ENCODE data around the gene CD70. TPM values are rescaled to one million over a fixed set of nuclear protein-coding genes. Genes with fewer than 3 reads are reported as not detected.

The CD70 gene
- total RNA-seq, 4 donors from 2014 or later = 0.73 TPM; not detected in 3

GRCh38 chr19:6590258-6590826 lies 608 bp downstream of the CD70 start:
- WGBS, 2 donors = 2 to 3% methylated on average over 27 to 29 of the region's 31 CpGs
- no peak for TF ChIP-seq POLR2A (IDR thresholded peaks at IDR 0.05)
- TF ChIP-seq CTCF (IDR thresholded peaks at IDR 0.05) = no peak
- intact Hi-C loops (cut with DNase I) = no loop called here
- Histone ChIP-seq H3K9me3 (no peaks in the 10 kb centered on the region), H3K27ac (no peak overlapping the region), H3K36me3 (no peaks in the 10 kb centered on the region), H3K4me1 (no peaks in the 10 kb centered on the region), H3K27me3 (peaks cover 8% of the 10 kb centered on the region), H3K4me3 (replicated peaks in 1 of 3) (no peak overlapping the region)
- DNase-seq = no peak

- intact Hi-C loops (cut with DNase I) = no loop called here
- Histone ChIP-seq H3K27ac (no peak overlapping the region), H3K27me3 (peaks cover 8% of the 10 kb centered on the region), H3K36me3 (no peaks in the 10 kb centered on the region), H3K9me3 (no peaks in the 10 kb centered on the region), H3K4me3 (replicated peaks in 1 of 3) (no peak overlapping the region), H3K4me1 (no peaks in the 10 kb centered on the region)
- no peak for TF ChIP-seq POLR2A (IDR thresholded peaks at IDR 0.05)
- no peak for TF ChIP-seq CTCF (IDR thresholded peaks at IDR 0.05)
- no peak for DNase-seq
- WGBS, 2 donors = 2 to 5% methylated on average over 16 of the region's 16 CpGs
These were observed 1.2 kb downstream of the CD70 start for GRCh38 chr19:6589711-6590257.

GRCh38 chr19:6588508-6589345 lies 2.2 kb downstream of the CD70 start:
- TF ChIP-seq CTCF (IDR thresholded peaks at IDR 0.05) = no peak
- TF ChIP-seq POLR2A (IDR thresholded peaks at IDR 0.05) = no peak
- WGBS, 2 donors = 4 to 6% methylated on average over 20 of the region's 20 CpGs
- H3K36me3 ChIP-seq = no peaks in the 10 kb centered on the region
- peaks cover 8% of the 10 kb centered on the region for H3K27me3 ChIP-seq
- H3K27ac ChIP-seq = no peak overlapping the region
- intact Hi-C loops (cut with DNase I) = no loop called here
- no peaks in the 10 kb centered on the region for H3K4me1 ChIP-seq
- H3K9me3 ChIP-seq = no peaks in the 10 kb centered on the region
- no peak for DNase-seq
- H3K4me3 ChIP-seq (replicated peaks in 1 of 3) = no peak overlapping the region

GRCh38 chr19:6587998-6588507 lies 2.9 kb downstream of the CD70 start:
- intact Hi-C loops (cut with DNase I) = no loop called here
- DNase-seq = no peak
- Histone ChIP-seq H3K36me3 (no peaks in the 10 kb centered on the region), H3K27ac (no peak overlapping the region), H3K4me1 (no peaks in the 10 kb centered on the region), H3K27me3 (peaks cover 8% of the 10 kb centered on the region), H3K4me3 (replicated peaks in 1 of 3) (no peak overlapping the region), H3K9me3 (no peaks in the 10 kb centered on the region)
- WGBS, 2 donors = 6 to 9% methylated on average over 9 of the region's 9 CpGs
- TF ChIP-seq CTCF (IDR thresholded peaks at IDR 0.05) = no peak
- TF ChIP-seq POLR2A (IDR thresholded peaks at IDR 0.05) = no peak

Data from thyroid gland (tissue), 4 donors.